NCI-H2227 (cell line): ENCODE data around the gene CCNT2.
"Not testable (repeated sequence)": the region's sequence is repeated elsewhere in the genome, so short reads cannot be mapped to it uniquely, and the experiment has no call there.

ENCODE experiments used
- DNase-seq: peaks from one replicate; lab custom pipeline; 2025; ENCODE audit not compliant: unreplicated experiment; lab: John Stamatoyannopoulos, UW

Gene CCNT2

GRCh38 chr2:134973241-134974138 is 54.9 kb downstream of the CCNT2 start:
- no peak for DNase-seq

- DNase-seq = no peak
Measured at GRCh38 chr2:134975281-134976009, 56.8 kb downstream of the CCNT2 start.

DNA sequence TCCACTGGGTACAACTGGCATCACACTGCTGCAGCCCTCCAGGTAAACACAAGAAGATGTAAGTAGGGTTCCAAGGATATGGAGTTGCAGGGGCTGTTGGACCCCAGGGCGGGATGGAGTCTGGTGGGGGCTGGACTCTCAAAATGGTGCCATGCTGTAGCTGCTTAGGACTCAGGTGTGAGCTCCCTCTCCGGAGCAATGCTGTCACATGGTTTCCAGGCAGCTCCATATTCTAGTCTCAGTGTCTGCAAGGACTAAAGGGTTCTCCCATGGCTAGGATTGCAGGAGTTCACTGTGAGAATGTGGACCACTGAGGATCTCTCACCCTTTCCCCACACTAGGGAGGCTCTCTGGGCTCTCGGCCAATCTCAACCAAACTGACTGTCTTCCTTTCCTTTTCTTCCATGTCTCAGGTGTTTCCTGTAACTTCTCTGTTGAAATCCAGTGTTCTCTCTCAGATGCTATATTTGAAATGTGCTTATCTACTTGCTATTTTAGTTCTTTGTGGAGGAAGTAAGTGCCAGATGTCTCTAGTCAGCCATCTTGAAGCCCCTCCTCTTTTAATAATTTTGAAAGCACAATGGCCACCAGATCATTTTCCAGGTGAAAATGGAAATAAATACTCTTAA is 57.6 kb downstream of the CCNT2 start:
- DNase-seq = no peak

DNA sequence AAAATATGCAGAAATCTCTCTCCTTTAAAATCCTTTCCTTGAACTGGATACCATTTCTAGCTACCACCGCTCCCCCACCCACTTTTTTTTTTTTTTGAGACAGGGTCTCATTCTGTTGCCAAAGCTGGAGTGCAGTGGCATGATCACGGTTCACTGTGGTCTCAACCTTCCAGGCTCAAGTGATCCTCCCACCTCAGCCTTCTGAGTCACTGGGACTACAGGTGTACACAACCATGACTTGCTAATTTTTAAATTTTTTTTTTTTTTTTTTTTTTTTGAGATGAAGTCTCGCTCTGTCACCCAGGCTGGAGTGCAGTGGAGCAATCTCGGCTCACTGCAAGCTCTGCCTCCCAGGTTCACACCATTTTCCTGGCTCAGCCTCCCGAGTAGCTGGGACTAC is 58.5 kb downstream of the CCNT2 start:
- DNase-seq = not testable (repeated sequence)

DNA sequence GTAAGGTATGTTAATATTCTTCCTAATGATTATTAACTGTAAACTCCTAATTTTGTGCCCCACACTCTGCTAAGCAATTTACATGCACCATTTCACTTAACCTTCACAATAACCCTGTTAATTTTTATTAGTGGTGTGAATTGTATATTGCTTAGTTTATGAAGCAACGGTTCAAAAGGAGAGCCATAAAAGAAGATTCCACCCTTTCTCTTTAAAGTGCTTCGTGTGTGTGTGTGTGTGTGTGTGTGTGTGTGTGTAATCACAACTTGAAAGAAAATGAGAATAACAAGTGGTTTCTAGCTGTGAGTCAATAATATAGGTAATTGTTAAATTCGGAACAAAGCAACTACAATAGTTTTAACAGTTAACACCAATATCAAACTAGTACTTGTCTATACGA is 60.6 kb downstream of the CCNT2 start:
- DNase-seq = no peak

- no peak for DNase-seq
Measured at GRCh38 chr2:134980639-134981038, 62.0 kb downstream of the CCNT2 start.

DNA sequence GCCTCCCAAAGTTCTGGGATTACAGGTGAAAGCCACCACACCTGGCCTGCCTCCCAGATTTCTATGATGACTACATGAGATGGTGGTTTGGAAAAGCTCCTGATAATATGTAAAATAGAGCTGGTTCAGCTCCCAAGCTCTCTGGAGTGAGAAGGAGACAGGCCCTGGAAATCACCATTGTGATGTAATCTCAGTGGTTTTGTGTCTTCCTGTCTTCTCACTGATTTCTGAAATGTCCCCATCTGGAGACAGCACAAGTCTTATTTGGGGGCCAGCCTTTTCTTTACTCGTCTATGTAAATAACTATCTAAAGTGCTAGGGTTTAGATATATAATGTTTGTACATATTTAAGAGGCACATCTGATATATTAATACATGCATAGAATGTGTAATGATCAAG is 64.0 kb downstream of the CCNT2 start:
- DNase-seq = no peak

DNA sequence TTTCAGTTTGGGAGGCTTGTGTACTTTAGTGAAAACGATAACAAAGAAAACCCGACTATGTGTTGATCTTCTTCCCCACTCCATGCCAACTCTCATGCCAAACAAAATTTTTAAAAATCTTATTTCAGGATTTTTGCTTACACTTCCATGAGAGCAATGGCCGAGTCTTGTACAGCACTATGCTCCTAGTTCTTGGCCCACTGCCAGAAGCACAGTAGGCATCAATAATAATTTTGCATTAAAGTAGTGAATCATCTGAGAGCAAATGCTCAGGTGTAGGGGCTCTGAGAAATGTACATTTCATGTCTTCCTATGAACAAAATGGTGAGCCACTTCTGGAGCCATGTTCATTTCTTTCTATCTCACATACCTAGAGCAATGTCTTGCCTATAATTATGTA is 66.4 kb downstream of the CCNT2 start:
- peak; percentile 63 for DNase-seq

DNA sequence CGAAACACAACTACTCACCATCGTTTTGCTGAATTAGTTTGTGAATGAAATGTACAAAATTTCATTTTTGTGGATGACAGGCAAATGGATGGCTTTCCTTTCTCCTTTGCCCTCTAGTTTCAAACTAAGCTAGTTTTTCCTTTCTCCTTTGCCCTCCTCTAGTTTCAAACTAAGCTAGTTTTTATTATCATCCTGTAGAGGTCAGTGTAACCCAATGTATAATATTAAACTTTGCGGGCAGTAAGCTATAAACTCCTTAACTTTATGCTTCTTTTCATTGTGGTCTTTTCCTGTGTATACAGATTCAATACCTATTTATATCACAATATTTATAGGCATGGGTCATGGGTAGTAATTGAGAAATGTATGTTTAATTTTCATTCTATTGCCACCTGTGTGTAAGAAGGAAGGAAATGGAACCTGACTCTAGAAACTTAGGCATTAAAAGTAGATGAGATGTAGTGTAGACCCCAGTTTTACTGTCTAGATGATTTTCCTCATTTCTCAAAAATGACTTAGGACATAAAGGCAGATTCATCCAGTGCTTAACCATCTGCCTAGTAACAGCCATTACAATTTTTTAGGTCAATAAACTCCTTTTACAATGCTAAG is 70.5 kb downstream of the CCNT2 start:
- DNase-seq = peak; percentile 54

GRCh38 chr2:134999521-134999920 is 80.9 kb downstream of the CCNT2 start:
- DNase-seq = no peak

GRCh38 chr2:135002836-135003235 is 84.2 kb downstream of the CCNT2 start:
- no peak for DNase-seq

DNA sequence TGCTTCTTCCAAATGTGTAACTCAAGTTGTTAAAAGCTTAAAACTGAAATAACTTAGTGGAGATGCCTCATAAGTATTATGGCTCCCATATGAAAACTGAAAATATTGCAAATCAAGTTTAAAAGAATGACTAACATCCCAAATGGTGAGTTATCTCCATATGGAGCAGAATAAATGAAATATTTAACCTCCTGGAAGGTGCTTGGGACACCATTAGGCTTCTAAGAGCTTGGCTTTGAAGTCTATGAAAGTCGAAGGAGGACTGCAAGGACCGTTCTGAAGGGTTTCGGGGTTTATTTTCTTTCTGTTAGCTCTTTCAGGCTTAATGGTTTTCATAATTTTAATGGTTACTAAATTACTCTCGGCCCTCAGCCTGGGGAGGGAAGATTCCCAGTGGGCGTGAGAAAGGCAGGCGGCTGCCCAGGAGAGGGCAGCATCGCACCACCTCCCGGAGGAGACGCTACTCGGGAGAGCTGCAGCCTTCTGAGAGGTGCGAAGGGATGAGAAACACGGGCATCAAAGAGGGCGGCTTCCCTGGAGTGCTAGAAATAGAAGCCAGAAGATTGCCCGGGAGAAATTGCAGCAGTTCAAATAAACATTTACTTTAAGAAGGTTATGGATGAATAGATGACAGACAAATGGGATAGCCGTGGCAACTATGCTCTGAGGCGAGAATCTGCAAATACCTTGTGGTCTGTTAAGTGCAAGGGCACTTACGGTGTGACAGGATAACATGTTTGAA is 85.6 kb downstream of the CCNT2 start:
- DNase-seq = peak; percentile 90

- DNase-seq = no peak
Measured at GRCh38 chr2:135005753-135006152, 87.1 kb downstream of the CCNT2 start.
